Urinary bladder (tissue), 4 donors: Measurements from ENCODE around the gene NME1. TPM values are rescaled to one million over a fixed set of nuclear protein-coding genes. Genes with fewer than 3 reads are reported as not detected.
"Not testable (repeated sequence)": the region's sequence is repeated elsewhere in the genome, so short reads cannot be mapped to it uniquely, and the experiment has no call there.

Source experiments
- DNase-seq: peaks from one replicate; pipeline ENCODE4 v3.0.0-alpha.2; 2015; ENCODE audit errors: extremely low spot score
- H3K27ac ChIP-seq: one replicate; pipeline ENCODE4 v1.5.1; 2013; ENCODE audit warnings: low read depth, mild to moderate bottlenecking, moderate library complexity
- H3K36me3 ChIP-seq: one replicate; pipeline ENCODE4 v1.6.1; 2013; ENCODE audit warnings: mild to moderate bottlenecking, moderate library complexity; ENCODE audit not compliant: insufficient read depth
- H3K4me1 ChIP-seq: one replicate; pipeline ENCODE4 v1.6.1; 2013; ENCODE audit warnings: mild to moderate bottlenecking, moderate library complexity; ENCODE audit not compliant: insufficient read depth
- H3K4me3 ChIP-seq: one replicate; pipeline ENCODE4 v1.5.1; 2013; ENCODE audit warnings: low read depth, low read length
- WGBS: extraction: QIAGEN DNeasy Blood & Tissue Kit; methylation state at CpG from one replicate; pipeline ENCODE4 v1.1.7; 2013; 5-methylcytosine and 5-hydroxymethylcytosine counted together
- polyA plus RNA-seq: library from polyadenylated mRNA; stranded (reverse); fragments of 200-250 nt; gene quantifications from one replicate; pipeline ENCODE4 v1.2.3, GENCODE V29; 2013
- total RNA-seq: library from RNA; depleted of rRNA; stranded (reverse); fragments of >200 nt; gene quantifications from one replicate; pipeline ENCODE4 v1.2.3, GENCODE V29; 2014
- donor health status: healthy with polysubstance abuse.
- donor health status: healthy.

Gene NME1
- total and polyA plus RNA-seq, 2 donors = 38.1 to 63.3 TPM

DNA sequence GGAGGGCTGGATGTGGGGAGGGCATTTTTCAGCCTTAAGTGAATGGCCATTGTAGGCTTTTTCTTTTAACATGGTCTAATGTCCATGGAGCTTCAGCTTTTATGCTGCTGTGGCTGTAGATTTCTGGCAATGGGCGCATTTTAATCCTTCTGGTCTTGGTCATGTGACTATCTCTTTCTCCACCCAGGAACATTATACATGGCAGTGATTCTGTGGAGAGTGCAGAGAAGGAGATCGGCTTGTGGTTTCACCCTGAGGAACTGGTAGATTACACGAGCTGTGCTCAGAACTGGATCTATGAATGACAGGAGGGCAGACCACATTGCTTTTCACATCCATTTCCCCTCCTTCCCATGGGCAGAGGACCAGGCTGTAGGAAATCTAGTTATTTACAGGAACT is 8.2 kb downstream of the NME1 start:
- no peaks in the 10 kb centered on the region for H3K4me1 ChIP-seq
- DNase-seq = no peak
- H3K4me3 ChIP-seq = no peak overlapping the region
- peaks cover 3% of the 10 kb centered on the region for H3K36me3 ChIP-seq
- H3K27ac ChIP-seq = no peak overlapping the region
- WGBS = 55% methylated on average over 3 of the region's 3 CpGs

DNA sequence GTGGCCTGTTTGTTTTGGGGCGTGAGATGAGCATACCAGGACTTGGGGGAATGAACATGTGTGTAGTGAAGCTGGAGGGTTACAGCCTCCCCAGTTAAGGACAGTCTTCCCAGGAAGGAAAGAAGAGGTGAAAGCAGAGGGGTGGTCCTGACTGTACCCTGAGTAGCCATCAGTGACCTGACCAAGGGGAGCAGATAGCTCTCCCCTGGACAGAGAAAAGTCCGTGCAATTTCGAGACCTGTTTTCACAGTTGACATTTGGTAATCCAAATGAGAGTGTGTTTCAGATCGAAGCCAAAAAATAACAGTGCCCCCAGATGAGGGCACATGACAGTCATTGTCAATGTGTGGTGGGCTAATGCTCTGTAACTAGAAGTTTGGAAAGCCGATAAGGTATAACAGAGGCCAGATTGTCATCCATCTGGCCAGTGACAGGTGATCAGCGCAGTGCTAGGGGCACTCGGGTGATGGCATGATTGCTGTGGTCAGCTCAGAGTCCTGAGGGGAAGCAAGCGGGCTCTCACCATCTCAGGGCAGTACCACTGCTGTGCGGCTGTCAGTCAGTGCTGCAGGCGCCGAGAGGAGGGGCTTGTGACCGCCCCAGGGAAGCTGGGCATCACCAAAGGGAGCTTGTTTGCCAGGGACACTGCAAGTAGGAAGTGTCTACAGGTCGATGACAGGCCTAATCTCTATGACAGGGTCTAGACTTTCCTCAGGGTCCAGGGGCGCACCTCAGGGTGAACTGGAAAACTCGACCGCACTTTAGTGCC is 11.7 kb downstream of the NME1 start:
- Histone ChIP-seq H3K36me3 (peaks cover 2% of the 10 kb centered on the region), H3K27ac (peak overlapping the region; percentile 89), H3K4me1 (no peaks in the 10 kb centered on the region), H3K4me3 (no peak overlapping the region)
- no peak for DNase-seq
- 57% methylated on average over 16 of the region's 16 CpGs for WGBS

DNA sequence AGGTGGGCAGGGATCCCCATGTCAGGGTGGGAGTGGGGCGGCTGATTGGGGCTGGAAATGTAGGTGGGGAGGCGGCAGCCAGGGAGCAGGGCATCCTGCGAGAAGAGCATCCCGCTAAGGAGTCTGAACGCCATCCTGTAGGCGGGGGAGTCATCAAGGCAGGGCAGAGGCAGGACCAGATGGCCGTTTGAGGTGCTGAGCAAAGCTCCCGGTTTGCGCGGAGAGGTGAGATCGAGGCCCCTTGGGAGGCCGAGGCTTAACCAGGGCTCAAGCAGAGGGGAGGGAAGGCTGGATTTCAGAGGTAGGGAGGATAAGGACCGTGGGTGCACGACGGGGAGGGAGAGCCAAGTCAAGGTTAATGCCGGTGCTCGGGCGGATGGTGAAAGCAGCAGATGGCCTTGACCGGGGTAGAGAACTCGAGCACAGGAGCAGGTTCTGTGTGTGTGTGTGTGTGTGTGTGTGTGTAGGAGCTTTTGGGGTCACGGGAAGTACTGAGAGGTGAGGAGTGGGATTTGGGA is 12.4 kb downstream of the NME1 start:
- WGBS = 10% methylated on average over 21 of the region's 21 CpGs
- no peak for DNase-seq
- no peaks in the 10 kb centered on the region for H3K4me1 ChIP-seq
- H3K36me3 ChIP-seq = no peaks in the 10 kb centered on the region
- peak overlapping the region; percentile 86 for H3K4me3 ChIP-seq
- H3K27ac ChIP-seq = peak overlapping the region; percentile 89

DNA sequence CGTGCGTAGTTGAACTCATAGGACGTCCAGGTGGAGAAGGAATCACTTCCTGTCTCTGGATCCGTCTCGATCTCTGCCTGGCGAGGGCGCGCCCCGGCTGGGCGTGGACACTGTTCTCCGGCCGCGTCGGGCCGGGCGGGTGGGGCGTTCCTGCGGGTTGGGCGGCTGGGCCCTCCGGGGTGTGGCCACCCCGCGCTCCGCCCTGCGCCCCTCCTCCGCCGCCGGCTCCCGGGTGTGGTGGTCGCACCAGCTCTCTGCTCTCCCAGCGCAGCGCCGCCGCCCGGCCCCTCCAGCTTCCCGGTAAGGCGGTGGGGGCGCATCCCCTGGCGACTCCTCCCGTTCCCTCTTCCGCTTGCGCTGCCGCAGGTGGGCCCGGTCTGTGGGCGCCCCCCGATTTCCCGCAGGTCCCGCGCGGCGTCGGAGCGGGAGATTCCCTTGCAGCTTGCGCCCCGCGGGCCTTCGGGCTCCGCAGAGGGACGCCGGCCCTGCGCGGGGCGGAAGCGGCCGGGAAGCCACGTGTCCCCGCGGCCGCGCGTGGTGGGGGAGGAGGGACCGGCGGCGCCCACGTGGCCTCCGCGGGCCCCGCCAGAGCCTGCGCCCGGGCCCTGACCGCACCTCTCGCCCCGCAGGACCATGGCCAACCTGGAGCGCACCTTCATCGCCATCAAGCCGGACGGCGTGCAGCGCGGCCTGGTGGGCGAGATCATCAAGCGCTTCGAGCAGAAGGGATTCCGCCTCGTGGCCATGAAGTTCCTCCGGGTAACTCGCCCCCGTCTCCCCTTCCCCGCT is 13.0 kb downstream of the NME1 start, which contains the start of gene NME2:
Gene NME2, plus strand, starts transcription at position 214 of the 789 bp plus-strand sequence. Its CDS starts 420 bp downstream, at position 634.
- no peaks in the 10 kb centered on the region for H3K4me1 ChIP-seq
- peak within 1 kb of the TSS; percentile 89 for H3K27ac ChIP-seq
- peak; percentile 59 for DNase-seq
- peaks cover under 1% of the 10 kb centered on the region for H3K36me3 ChIP-seq
- under 1% methylated on average over 98 of the region's 98 CpGs for WGBS
- peak within 1 kb of the TSS; percentile 86 for H3K4me3 ChIP-seq

DNA sequence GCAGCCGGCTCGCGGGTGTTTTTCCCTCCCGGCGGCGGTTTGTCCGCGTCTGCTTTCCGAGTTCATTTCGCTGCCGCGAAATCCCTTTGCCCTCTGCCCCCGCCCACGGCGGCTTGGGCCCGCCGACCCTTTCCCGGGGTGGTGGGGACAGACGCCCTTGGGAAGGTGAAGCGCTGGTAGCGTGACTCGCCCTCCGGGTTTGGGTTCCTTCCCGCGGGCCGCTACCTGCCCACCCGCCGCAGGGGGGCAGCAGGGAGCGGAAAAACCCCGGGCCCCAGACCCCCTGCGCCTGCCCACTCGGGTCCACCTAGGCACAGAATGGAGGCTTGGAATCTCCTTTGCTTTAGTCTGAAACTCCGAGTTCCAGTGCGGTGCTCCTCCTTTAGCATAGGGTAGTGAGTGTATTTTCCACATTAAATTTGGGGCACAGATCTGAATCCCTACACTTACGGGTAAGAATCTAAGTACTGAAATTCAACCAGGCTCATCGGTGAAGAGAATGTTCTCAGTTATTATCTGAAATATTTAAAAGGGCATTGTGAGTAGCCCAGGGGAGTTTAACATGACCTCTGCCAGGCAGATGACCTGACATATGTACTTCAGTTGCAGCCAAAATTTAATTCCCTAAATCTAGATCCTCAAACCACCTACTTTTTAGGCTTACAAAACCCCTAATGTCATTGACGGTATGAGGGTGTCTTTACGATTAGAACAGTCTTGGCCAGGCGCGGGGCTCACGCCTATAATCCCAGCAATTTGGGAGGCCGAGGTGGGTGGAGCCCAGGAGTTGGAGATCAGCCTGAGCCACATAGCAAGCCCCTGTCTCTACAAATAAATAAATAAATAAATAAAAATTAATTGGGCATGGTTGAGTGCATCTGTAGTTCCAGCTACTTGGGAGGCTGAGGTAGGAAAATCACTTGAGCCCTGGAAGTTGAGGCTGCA is 13.9 kb downstream of the NME1 start:
- Histone ChIP-seq H3K27ac (peak overlapping the region; percentile 3), H3K4me1 (no peaks in the 10 kb centered on the region), H3K4me3 (peak overlapping the region; percentile 86), H3K36me3 (peaks cover 2% of the 10 kb centered on the region)
- WGBS = 15% methylated on average over 42 of the region's 42 CpGs
- DNase-seq = no peak

DNA sequence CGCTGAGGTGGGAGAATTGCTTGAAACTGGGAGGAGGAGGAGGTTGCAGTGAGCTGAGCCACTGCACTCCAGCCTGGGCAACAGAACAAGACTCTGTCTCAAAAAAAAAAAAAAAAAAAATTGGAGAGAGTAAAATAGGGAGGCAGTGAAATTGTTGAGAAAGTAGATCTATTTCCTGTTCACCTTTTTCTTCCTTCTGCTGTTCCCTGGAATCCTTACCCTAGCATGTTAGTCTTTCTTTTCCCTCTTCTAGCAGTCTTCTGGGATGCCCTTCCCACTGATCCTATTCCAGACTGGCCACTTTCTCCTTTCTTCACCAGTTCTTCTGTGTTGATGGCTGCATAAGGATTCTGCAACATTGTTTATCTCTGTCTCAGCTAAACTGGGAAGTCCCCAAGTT is 16.0 kb downstream of the NME1 start:
- no peaks in the 10 kb centered on the region for H3K4me1 ChIP-seq
- DNase-seq = no peak
- no peak overlapping the region for H3K4me3 ChIP-seq
- WGBS = 93% methylated on average over 1 of the region's 1 CpG
- peaks cover 2% of the 10 kb centered on the region for H3K36me3 ChIP-seq
- no peak overlapping the region for H3K27ac ChIP-seq

DNA sequence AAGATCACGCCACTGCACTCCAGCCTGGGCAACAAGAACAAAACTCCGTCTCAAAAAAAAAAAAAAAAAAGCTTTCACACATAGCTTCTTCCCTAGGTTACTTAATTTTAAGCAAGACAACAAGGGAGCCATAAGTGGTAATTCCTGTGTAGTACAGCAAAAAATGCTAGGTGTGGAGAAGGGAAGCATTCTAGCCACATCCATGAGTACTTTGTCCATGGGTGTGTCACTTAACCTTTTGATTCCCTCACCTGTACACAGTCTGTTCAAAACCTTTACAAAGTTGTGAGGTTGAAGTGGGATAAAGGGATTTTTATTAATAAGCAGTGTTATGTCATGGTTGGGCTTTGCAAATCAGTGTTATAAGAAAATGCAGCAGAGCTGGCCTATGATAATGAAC is 17.4 kb downstream of the NME1 start:
- Histone ChIP-seq H3K36me3 (peaks cover 2% of the 10 kb centered on the region), H3K4me3 (no peak overlapping the region)
- WGBS = 97% methylated on average over 2 of the region's 2 CpGs

DNA sequence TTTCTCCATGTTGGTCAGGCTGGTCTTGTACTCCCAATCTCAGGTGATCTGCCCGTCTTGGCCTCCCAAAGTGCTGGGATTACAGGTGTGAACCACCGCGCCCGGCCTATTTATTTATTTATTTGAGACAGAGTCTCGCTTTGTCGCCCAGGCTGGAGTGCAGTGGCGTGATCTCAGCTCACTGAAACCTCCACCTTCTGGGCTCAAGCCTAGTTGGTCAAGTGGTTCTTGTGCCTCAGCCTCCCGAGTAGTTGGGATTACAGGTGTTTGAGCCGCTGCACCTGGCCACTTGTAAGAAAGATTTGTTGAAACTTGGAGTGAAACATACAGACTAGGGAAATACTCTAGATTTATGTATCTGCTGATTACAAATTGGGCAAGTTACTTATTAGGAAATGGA is 18.7 kb downstream of the NME1 start:
- WGBS = 84% methylated on average over 9 of the region's 9 CpGs
- not testable (repeated sequence) for DNase-seq, H3K36me3 ChIP-seq

More for the DNA sequence above, 17.4 kb downstream of the NME1 start:
- no peaks in the 10 kb centered on the region for H3K4me1 ChIP-seq
- no peak for DNase-seq
- H3K27ac ChIP-seq = no peak overlapping the region

DNA sequence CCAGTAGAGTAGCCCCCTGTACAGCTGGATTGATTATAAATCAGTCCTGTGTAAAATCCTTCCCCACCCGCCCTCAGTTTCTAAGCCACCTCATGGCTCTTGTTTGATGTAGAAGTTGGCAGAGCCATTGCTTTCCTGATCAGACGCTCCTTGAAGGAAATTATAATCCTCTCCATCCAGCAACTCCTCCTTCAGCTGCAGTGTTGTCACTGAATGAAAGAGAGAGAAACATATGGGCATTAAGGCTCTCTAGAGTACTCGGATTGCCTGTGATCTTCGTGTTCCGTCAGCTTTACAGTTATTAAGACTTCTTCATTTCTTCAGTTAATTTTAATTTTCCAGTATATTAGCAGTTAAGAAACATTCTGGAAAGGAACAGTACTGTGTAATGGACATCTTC is 27.1 kb downstream of the NME1 start:
- no peak overlapping the region for H3K27ac ChIP-seq
- DNase-seq = no peak
- H3K36me3 ChIP-seq = peaks cover 1% of the 10 kb centered on the region
- no peak overlapping the region for H3K4me3 ChIP-seq
- 69% methylated on average over 5 of the region's 5 CpGs for WGBS
- H3K4me1 ChIP-seq = no peaks in the 10 kb centered on the region

More for the DNA sequence above, 18.7 kb downstream of the NME1 start:
- not testable (repeated sequence) for H3K4me1 ChIP-seq, H3K4me3 ChIP-seq, H3K27ac ChIP-seq

DNA sequence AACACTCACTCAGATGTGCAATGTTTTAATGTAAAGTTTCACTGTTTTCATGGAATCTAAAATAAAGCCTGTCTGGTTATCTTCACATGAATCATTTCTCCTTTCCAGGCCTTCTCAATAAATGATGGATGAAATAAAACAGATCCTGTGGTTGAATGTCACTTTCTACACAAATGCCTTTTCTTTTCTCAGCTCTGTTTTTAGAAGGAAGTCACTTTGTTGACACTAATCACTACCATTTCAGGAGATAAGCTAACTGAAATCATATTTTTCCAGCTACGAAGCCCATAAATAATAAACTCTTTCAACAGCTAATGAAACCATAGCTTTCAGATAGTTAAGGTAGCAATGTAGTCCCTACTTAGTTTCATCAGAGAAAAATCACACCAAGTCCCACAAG is 30.8 kb downstream of the NME1 start:
- Histone ChIP-seq H3K4me3 (no peak overlapping the region), H3K4me1 (no peaks in the 10 kb centered on the region), H3K36me3 (peaks cover 1% of the 10 kb centered on the region), H3K27ac (no peak overlapping the region)
- DNase-seq = no peak
- WGBS = 45% methylated on average over 1 of the region's 1 CpG

DNA sequence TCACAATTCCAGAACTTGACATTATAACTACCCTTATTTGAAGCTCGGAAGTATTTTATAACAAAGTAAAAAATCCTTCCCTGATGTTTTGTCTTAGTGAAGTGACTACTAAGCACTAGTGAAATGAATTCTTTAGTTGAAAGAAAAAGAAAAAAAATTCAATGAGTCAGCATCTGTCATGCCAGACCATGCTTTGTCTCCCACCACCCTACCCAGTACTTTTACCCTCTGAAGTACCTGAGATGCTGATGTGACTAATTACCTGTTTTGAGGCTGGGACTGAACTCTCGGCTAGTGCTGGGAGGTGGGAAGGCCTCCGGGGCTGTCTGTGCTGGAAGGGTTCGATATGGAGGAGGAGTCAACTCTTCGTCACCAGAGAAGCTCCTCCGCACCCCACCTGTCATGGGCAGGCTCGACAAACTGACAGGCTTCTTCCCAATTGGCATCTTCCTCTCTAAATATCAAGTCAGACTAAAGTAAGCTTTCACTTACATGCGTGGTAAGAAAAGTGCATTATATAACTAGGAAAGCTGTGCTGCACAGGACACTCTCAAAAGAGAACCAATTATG is 32.5 kb downstream of the NME1 start:
- H3K4me3 ChIP-seq = no peak overlapping the region
- 95% methylated on average over 8 of the region's 8 CpGs for WGBS
- no peak for DNase-seq
- no peak overlapping the region for H3K27ac ChIP-seq
- H3K4me1 ChIP-seq = no peaks in the 10 kb centered on the region
- peaks cover 1% of the 10 kb centered on the region for H3K36me3 ChIP-seq

DNA sequence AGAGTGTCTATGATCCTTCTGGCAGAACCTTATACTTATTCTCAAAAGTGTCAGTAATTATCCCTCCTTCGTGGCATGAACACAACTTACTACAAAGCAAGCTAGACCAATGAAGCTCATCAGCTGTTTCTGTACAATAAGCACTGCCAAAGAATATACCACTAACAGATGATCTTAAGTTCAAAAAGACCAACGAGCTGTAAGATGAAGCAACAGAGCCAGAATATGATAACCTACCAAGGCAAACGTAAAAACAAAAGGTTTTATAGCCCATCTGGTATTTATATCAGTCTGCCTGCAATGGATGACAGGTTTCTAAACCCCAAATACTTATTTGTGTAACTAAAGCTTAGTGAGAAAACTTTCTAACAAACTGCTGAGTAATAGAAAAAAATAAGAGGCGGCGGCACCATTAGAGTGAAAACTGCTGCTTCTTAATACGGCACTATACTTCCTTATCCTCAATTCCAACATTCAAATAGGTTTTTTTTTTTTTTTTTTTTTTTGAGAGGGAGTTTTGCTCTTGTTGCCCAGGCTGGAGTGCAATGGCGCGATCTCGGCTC is 35.0 kb downstream of the NME1 start:
- no peaks in the 10 kb centered on the region for H3K4me1 ChIP-seq
- no peak overlapping the region for H3K27ac ChIP-seq
- H3K4me3 ChIP-seq = no peak overlapping the region
- WGBS = 65% methylated on average over 9 of the region's 9 CpGs
- H3K36me3 ChIP-seq = peaks cover 1% of the 10 kb centered on the region
- DNase-seq = no peak
